H1 (cell line): ENCODE data around the gene CDH8. TPM values are rescaled to one million over a fixed set of nuclear protein-coding genes. Genes with fewer than 3 reads are reported as not detected.

Source experiments
- ATF2 ChIP-seq: IDR thresholded peaks from 2 replicates; pipeline ENCODE4 v1.6.1; 2012; ENCODE audit warnings: low read length, inconsistent platforms
- CHD7 ChIP-seq: fragments of 300-600 bp; sonication (generic); IDR thresholded peaks from 2 replicates; pipeline ENCODE4 v1.7.1; 2012; ENCODE audit warnings: low read length, moderate library complexity, mild to moderate bottlenecking, inconsistent platforms; ENCODE audit not compliant: insufficient replicate concordance
- CREB1 ChIP-seq: IDR thresholded peaks from 2 replicates; pipeline ENCODE4 v1.6.1; 2012; ENCODE audit warnings: inconsistent platforms
- RFX5 ChIP-seq: IDR thresholded peaks from 2 replicates; pipeline ENCODE4 v1.6.1; 2011; ENCODE audit warnings: low read depth, low read length, improper control_type of control experiment, borderline replicate concordance
- SP4 ChIP-seq: IDR thresholded peaks from 2 replicates; pipeline ENCODE4 v1.6.1; 2012; ENCODE audit warnings: low read length, inconsistent platforms
- SUZ12 ChIP-seq: fragments of 200-600 bp; sonication (generic); IDR thresholded peaks from 2 replicates; pipeline ENCODE4 v1.6.1; 2012; ENCODE audit warnings: mild to moderate bottlenecking, inconsistent platforms, low read length, moderate library complexity, mixed read lengths
- YY1 ChIP-seq: IDR thresholded peaks from 2 replicates; pipeline ENCODE4 v1.6.1; 2011; ENCODE audit warnings: low read depth, mild to moderate bottlenecking, low read length
- polyA plus RNA-seq, 7 experiments: library from polyadenylated mRNA; depleted of rRNA in 3 of 7; stranded (reverse) in 5 of 7; unstranded in 2 of 7; fragments of >200 nt in 5 of 7; fragments of 200-250 nt in 2 of 7; gene quantifications; 1 replicate in 5 of 7; 2 replicates in 1 of 7; 4 replicates in 1 of 7; pipeline versions ENCODE4 v1.2.1 to v1.2.3, GENCODE V29; 2011 to 2013; ENCODE audit warnings: missing spikeins in 2 of 7, mixed read lengths in 2 of 7
- total RNA-seq: library from RNA; stranded (reverse); fragmentation: NEBNext Ultra II Directional; extraction: Animal tissue kit (Norgen Biotek cat#: 25700); gene quantifications from 2 replicates; pipeline ENCODE4 v1.2.1, GENCODE V29; 2021

Gene CDH8
- total and polyA plus RNA-seq, 2 of the 8 experiments (the other 6 are each of a cell fraction or from before 2014, with no cell fraction given) = 7.7 to 8.4 TPM

- no peak for TF ChIP-seq CHD7
- no peak for TF ChIP-seq ATF2
- no peak for TF ChIP-seq CREB1
- TF ChIP-seq RFX5 = no peak
- TF ChIP-seq SUZ12 = no peak
- TF ChIP-seq SP4 = no peak
- TF ChIP-seq YY1 = no peak
These were observed 238.2 kb downstream of the CDH8 start (continued) for GRCh38 chr16:61797961-61798507.
